Activated naive CD4-positive, alpha-beta T cell treated with anti-CD3 and anti-CD28 coated beads for 36 hours (primary cell): ENCODE data around the gene CELF2. TPM values are rescaled to one million over a fixed set of nuclear protein-coding genes. Genes with fewer than 3 reads are reported as not detected.
A peak's percentile ranks its signal among the peaks of the same experiment; 100 is the strongest.

ENCODE experiments used
- CTCF ChIA-PET: fragments of 350-600 bp; sonication (Branson Sonifier 250); formaldehyde crosslinking; loops from one replicate; lab custom pipeline; 2021; ENCODE audit warnings: antibody characterized with exemption; lab: Charles Lee
- DNase-seq: peaks from one replicate; pipeline ENCODE4 v3.0.0-alpha.2; 2020
- H3K27ac Mint-ChIP-seq: one replicate; pipeline ENCODE4 v1.8.0; 2021; ENCODE audit warnings: mild to moderate bottlenecking, mixed read lengths
- H3K27me3 Mint-ChIP-seq: one replicate; pipeline ENCODE4 v1.8.0; 2021; ENCODE audit warnings: low read depth, mixed read lengths
- H3K36me3 Mint-ChIP-seq: one replicate; pipeline ENCODE4 v1.8.0; 2021; ENCODE audit warnings: low read depth, mixed read lengths
- H3K4me1 Mint-ChIP-seq: one replicate; pipeline ENCODE4 v1.8.0; 2021; ENCODE audit warnings: low read depth, mixed read lengths
- H3K4me3 Mint-ChIP-seq: one replicate; pipeline ENCODE4 v1.8.0; 2021; ENCODE audit warnings: mild to moderate bottlenecking, moderate library complexity, mixed read lengths
- H3K9me3 Mint-ChIP-seq: one replicate; pipeline ENCODE4 v1.8.0; 2021; ENCODE audit warnings: mixed read lengths
- intact Hi-C: fragments of 100-400 bp; cut with micrococcal nuclease; formaldehyde crosslinking; loops from one replicate; pipeline ENCODE4 v1.15.1; 2023
- total RNA-seq, 2 experiments: library from RNA; stranded (reverse); gene quantifications; one replicate each; pipeline ENCODE4 v1.2.3, GENCODE V29; 2021

CELF2 gene
- total RNA-seq, 2 experiments from 2014 or later: 68.2 to 72.2 TPM

DNA sequence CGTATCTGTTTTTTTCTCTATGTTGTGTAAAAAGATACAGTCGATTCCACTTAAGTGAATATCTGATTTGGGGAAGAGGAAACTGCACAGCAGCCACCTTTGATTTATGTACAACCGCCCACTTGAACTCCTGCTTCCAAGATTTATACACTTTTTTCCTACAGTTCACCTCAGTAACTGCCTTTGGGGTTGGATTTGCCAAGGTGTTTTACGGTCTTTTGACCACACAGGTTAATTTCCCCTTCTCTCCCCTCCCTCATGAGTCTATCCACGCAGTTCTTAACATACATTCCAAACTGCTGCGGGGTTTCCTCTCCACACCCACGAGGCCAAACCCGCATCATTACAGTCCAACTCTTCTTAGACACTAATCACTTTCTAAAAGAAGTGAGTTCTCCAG lies 316.8 kb downstream of the CELF2 start:
- no peaks in the 10 kb centered on the region for H3K9me3 Mint-ChIP-seq
- peaks cover 48% of the 10 kb centered on the region for H3K4me1 Mint-ChIP-seq
- H3K4me3 Mint-ChIP-seq: no peak overlapping the region
- intact Hi-C loops: no loop called here
- no peaks in the 10 kb centered on the region for H3K27me3 Mint-ChIP-seq
- peaks cover 14% of the 10 kb centered on the region for H3K36me3 Mint-ChIP-seq
- DNase-seq: no peak
- CTCF ChIA-PET: no interaction called here
- peak overlapping the region; percentile 51 for H3K27ac Mint-ChIP-seq

DNA sequence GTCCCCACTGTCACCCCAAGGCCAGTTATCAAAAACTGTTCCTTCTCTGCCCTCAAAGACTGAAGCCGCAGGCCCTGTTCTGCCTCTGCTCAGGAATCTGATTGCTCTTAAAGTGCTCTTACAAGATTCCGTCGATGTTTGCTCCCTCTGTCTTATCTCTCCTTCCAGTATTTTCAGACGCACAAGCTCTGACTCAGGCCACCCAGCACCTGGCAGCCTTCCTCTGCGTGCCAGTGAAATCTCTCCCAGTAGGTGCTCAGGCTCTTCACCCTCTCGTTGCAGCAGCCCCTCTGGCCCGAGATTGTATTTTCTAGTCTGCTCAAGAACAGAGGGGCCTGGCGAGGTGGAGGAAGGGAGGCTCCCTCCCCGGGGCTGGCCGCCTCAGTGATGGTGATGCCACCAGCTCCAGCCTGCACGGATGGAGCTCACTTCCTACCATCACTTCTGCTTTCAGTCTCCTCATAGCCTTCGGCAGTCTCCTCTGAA lies 317.5 kb downstream of the CELF2 start:
- CTCF ChIA-PET: no interaction called here
- intact Hi-C loops: no loop called here
- H3K4me3 Mint-ChIP-seq: peak overlapping the region; percentile 30
- peaks cover 43% of the 10 kb centered on the region for H3K4me1 Mint-ChIP-seq
- DNase-seq: no peak
- peak overlapping the region; percentile 14 for H3K27ac Mint-ChIP-seq
- no peaks in the 10 kb centered on the region for H3K9me3 Mint-ChIP-seq
- peaks cover 11% of the 10 kb centered on the region for H3K36me3 Mint-ChIP-seq
- H3K27me3 Mint-ChIP-seq: no peaks in the 10 kb centered on the region

DNA sequence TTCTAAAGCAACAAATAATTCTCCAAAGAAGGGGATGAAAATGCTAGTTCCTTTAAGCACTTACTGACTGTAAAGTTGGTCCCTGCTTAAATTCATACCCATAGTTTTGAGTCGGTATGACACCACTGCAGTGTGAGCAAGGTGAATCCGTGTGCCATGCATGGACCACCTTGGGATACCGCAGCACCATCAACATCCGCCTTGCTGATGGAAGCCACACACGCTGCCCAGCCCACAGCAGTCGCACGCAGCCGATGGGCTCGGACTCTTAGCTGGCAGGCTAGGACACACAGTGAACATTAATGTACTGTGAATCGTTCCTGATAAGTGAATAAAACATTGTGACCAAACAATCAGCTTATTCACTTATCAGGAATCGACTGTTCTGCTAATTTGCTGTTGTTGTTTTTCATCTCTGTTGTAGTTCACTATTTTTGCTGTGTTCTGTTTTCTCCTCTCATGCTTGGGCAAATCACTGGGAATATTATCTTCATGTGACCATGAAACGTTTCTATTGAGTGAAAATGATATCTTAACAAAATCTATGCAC lies 318.3 kb downstream of the CELF2 start:
- Mint-ChIP-seq H3K36me3 (peaks cover 8% of the 10 kb centered on the region), H3K27ac (no peak overlapping the region), H3K4me1 (peaks cover 38% of the 10 kb centered on the region), H3K27me3 (no peaks in the 10 kb centered on the region), H3K9me3 (no peaks in the 10 kb centered on the region), H3K4me3 (no peak overlapping the region)
- CTCF ChIA-PET: interaction anchor here (1.0 kb wide), 1 partner anchor 10 kb away, joined by 3 read pairs; no protein-coding TSS in a partner anchor
- intact Hi-C loops: no loop called here
- no peak for DNase-seq

DNA sequence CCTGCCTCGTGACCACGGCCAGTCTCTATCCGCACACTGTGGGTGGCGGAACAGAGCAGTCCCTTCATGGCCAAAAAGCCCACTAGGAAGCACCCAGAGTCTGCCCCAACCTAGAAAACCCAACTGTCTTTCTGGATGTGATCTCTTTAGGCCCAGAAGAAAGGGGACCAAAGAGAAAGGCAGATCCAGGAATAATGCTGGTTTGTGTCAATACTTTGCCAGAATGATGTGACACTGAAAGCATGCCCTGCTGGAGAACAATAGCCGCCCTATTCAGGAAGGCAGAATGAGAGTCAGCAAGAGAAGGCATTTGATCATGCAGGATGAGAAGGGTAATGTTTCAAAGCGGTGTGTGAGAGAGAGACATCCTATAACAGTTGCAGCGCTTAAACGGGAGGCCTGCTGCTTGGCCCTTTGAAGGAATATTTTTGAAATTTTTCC lies 319.1 kb downstream of the CELF2 start:
- Mint-ChIP-seq H3K27ac (peak overlapping the region; percentile 41), H3K4me1 (peaks cover 35% of the 10 kb centered on the region), H3K27me3 (no peaks in the 10 kb centered on the region), H3K9me3 (no peaks in the 10 kb centered on the region), H3K36me3 (peaks cover 6% of the 10 kb centered on the region), H3K4me3 (peak overlapping the region; percentile 49)
- CTCF ChIA-PET: interaction anchor here (1.0 kb wide), 1 partner anchor 11 kb away, joined by 3 read pairs; no protein-coding TSS in a partner anchor
- DNase-seq: no peak
- intact Hi-C loops: no loop called here

DNA sequence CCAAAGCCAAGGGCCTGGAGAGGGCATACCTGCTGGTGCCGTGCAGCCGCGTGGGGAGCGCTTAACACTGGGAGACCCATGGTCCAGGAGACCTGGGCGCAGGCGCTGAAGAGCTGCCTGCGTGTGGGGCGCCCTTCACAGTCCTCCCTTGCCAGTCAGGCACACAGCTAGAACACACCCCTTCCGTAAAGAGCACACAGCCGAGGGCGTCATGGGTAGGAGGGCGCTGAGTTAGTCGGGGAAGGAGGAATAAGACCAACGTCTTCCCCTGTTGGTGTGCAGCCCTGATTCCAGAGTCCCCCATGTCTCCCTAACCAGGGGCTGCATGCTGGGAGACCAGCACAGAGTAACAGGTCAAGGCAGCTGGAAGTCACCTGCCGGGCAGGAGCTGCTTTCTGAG lies 319.8 kb downstream of the CELF2 start:
- intact Hi-C loops: no loop called here
- Mint-ChIP-seq H3K4me1 (peaks cover 27% of the 10 kb centered on the region), H3K4me3 (peak overlapping the region; percentile 49), H3K36me3 (peaks cover 6% of the 10 kb centered on the region), H3K27ac (no peak overlapping the region), H3K27me3 (no peaks in the 10 kb centered on the region), H3K9me3 (no peaks in the 10 kb centered on the region)
- peak; percentile 49 for DNase-seq
- CTCF ChIA-PET: interaction anchor here (0.6 kb wide), 1 partner anchor 442 kb away, joined by 6 read pairs; no protein-coding TSS in a partner anchor

DNA sequence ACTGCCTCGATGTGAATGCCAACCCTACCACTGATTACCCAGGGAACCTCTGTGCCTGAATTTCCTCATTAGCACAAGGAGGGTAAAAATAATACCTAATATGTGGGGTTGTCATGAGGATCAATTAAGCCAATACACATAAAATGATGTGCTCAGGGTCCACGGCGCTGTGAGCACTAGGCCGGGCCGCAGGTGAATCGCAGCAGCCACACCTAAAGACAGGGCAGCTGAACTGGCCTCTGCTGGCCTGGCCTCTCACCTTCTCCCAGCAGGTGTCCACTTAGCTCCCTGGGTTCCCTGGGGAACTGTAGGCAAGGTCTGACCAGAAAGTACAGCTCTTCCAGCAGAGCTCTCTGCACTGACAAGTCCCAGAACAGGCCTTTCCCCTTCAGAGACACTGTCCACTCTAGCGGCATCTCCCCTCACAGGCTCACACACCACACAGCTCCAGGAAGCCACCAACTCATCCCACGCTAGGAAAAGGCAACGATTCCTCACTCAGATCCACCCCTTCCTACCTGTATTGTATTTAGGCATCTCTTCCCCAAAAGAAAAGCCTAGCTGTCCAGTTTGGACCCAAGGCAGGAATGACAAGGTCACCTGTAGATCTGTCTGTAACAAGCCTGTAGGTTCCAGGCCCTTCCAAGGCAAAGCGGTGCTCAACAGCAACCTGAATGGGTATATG lies 320.6 kb downstream of the CELF2 start:
- no peaks in the 10 kb centered on the region for H3K9me3 Mint-ChIP-seq
- DNase-seq: no peak
- no peaks in the 10 kb centered on the region for H3K27me3 Mint-ChIP-seq
- H3K4me1 Mint-ChIP-seq: peaks cover 22% of the 10 kb centered on the region
- no peak overlapping the region for H3K27ac Mint-ChIP-seq
- peaks cover 4% of the 10 kb centered on the region for H3K36me3 Mint-ChIP-seq
- intact Hi-C loops: no loop called here
- CTCF ChIA-PET: interaction anchor here (1.2 kb wide), 1 partner anchor 31 kb away, joined by 3 read pairs; no protein-coding TSS in a partner anchor
- H3K4me3 Mint-ChIP-seq: no peak overlapping the region

DNA sequence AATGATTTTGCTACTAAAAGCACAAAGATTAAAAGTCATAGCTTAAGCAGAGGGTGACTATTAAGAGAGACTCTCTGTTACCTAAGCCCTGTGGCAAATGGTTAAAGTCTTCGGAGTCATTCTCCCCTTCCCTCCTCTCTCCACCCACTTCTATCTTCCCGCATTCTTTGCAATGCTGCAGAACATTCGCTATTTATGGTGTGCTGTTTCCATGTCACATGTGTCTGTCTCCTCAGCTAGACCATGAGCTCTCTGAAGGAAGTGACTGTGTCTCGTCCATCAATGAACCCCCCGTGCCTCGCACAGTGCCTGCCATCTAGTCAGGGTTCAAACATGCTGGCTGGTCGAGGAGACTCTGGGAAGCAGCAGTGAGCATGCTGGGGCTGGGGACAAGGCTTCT lies 321.3 kb downstream of the CELF2 start:
- Mint-ChIP-seq H3K4me1 (peaks cover 18% of the 10 kb centered on the region), H3K9me3 (no peaks in the 10 kb centered on the region), H3K27ac (no peak overlapping the region), H3K36me3 (peaks cover 2% of the 10 kb centered on the region), H3K27me3 (no peaks in the 10 kb centered on the region), H3K4me3 (no peak overlapping the region)
- CTCF ChIA-PET: interaction anchor here (1.2 kb wide), 1 partner anchor 30 kb away, joined by 3 read pairs; no protein-coding TSS in a partner anchor
- intact Hi-C loops: no loop called here
- DNase-seq: no peak

DNA sequence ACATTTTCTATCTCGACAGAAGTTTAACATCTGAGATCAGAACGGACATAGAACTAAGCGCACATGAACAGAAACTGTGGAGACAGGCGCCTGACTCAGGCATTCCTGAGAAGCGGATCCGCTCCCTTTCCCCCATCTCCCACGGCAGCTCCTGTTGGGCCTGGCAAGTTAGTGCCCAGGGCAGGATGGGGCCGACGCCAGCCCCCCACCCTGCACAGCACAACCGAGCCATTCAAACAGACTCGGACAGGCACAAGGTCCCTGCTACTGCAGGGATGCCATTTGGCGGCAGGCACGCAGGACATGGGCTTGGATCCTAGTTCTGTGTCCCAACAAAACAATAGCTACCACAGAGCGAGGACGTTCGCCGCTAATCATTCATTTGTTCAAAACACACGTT lies 322.0 kb downstream of the CELF2 start:
- peaks cover 15% of the 10 kb centered on the region for H3K4me1 Mint-ChIP-seq
- CTCF ChIA-PET: no interaction called here

DNA sequence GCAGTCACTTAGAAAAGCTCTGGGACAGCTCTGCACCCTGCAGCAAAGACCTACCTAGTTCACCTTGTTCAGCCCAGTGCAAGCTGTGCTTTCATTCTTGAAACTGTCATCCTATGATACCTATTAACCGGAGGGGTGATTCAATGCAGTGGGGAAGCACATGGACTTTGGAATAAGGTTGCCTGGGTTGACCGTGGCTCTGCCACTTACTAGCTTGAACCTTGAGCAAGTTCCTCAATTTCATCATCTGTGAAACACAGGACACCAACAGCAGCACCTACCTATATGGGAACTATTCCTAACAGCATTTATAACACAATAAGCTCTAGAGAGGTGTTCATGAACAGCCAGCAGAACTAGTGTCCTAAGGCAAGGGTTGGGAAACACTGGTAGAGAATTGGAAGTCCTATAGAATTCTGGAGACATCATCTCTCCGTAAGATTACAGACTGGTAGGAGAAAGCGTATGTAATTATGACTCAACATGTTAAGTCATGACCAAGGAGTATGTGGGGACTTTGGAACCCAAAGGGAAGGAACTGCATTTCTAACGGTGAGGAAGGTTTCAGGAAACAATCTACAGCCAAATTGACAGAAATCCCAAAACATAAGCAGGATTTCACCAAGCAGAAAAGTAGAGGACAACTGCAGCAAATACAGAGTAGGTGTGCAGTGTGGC lies 323.8 kb downstream of the CELF2 start:
- Mint-ChIP-seq H3K4me1 (peaks cover 7% of the 10 kb centered on the region), H3K27me3 (no peaks in the 10 kb centered on the region), H3K36me3 (no peaks in the 10 kb centered on the region), H3K4me3 (no peak overlapping the region), H3K9me3 (no peaks in the 10 kb centered on the region), H3K27ac (no peak overlapping the region)
- CTCF ChIA-PET: interaction anchor here (0.6 kb wide), 1 partner anchor 19 kb away, joined by 3 read pairs; no protein-coding TSS in a partner anchor
- no peak for DNase-seq
- intact Hi-C loops: no loop called here

More for the DNA sequence above, 322.0 kb downstream of the CELF2 start:
- no peaks in the 10 kb centered on the region for H3K36me3 Mint-ChIP-seq
- no peak overlapping the region for H3K27ac Mint-ChIP-seq
- intact Hi-C loops: no loop called here
- H3K9me3 Mint-ChIP-seq: no peaks in the 10 kb centered on the region
- DNase-seq: no peak
- no peaks in the 10 kb centered on the region for H3K27me3 Mint-ChIP-seq
- H3K4me3 Mint-ChIP-seq: no peak overlapping the region

DNA sequence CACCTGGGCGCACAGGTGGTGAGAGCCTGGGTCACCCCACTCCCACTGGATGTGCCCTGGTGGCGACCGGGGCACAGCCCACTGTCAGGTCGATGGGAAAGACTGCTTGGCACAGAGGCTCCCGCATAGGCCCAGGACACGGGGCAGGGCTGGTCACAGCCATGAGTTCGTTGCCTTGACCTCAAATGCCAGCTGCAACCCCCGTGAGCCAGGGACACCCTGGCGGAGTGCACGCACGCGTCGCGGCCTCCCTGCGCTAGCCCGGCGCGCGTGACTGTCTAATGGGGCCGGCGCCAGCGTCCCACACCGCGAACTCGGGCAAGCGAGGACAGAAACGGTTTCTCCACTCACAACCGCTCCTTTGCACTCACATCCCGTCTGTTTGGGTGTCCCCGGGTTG lies 326.4 kb downstream of the CELF2 start:
- H3K36me3 Mint-ChIP-seq: peaks cover 2% of the 10 kb centered on the region
- peaks cover 4% of the 10 kb centered on the region for H3K9me3 Mint-ChIP-seq
- intact Hi-C loops: no loop called here
- DNase-seq: no peak
- no peak overlapping the region for H3K4me3 Mint-ChIP-seq
- CTCF ChIA-PET: no interaction called here
- H3K27me3 Mint-ChIP-seq: no peaks in the 10 kb centered on the region
- H3K4me1 Mint-ChIP-seq: peaks cover 4% of the 10 kb centered on the region
- no peak overlapping the region for H3K27ac Mint-ChIP-seq

DNA sequence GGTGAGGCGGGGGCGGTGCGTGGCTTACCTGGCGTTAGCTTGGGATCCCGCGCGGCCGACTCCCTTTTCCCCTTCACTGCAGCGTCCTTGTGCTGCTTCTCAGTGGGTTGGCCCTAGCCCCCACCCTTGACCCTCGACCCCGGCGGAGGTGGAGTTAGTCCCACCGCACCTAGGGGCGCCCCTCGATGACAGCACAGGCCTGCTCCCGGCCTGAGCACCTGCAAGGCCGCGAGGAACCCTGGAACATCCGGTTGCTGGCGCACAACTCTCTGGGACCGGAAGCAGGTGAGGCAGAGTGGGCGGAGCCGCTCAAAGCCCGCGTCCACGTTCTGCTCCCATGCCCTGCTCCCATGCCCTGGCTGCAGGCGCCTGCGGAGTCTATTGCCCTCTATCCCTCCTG lies 326.9 kb downstream of the CELF2 start:
- peaks cover 4% of the 10 kb centered on the region for H3K4me1 Mint-ChIP-seq
- no peaks in the 10 kb centered on the region for H3K27me3 Mint-ChIP-seq
- peaks cover 4% of the 10 kb centered on the region for H3K9me3 Mint-ChIP-seq
- peaks cover 2% of the 10 kb centered on the region for H3K36me3 Mint-ChIP-seq
- no peak overlapping the region for H3K27ac Mint-ChIP-seq
- CTCF ChIA-PET: no interaction called here
- peak; percentile 60 for DNase-seq
- intact Hi-C loops: no loop called here
- peak overlapping the region; percentile 61 for H3K4me3 Mint-ChIP-seq
